Esophagus squamous epithelium (tissue), 5 donors: ENCODE measurements around the gene RRP1. TPM values are rescaled to one million over a fixed set of nuclear protein-coding genes. Genes with fewer than 3 reads are reported as not detected.
"Not testable (repeated sequence)": the region's sequence is repeated elsewhere in the genome, so short reads cannot be mapped to it uniquely, and the experiment has no call there.

Experiments used
- DNase-seq: peaks from one replicate; lab custom pipeline; 2025; lab: John Stamatoyannopoulos, UW
- H3K27ac ChIP-seq, 4 donors: fragments of 200-600 bp; sonication (generic); one replicate each; pipeline ENCODE4 v1.5.1; 2016 to 2019; ENCODE audit warnings: mild to moderate bottlenecking in 1 of 4
- H3K27me3 ChIP-seq, 4 donors: fragments of 200-600 bp; sonication (generic); 1 replicate in 3 of 4; 2 replicates in 1 of 4; pipeline versions ENCODE4 v1.5.1 to v1.6.0; 2017 to 2021; ENCODE audit warnings: antibody characterized with exemption in 1 of 4
- H3K36me3 ChIP-seq, 3 donors: fragments of 200-600 bp; sonication (generic); one replicate each; pipeline ENCODE4 v1.5.1; 2016 to 2019
- H3K4me1 ChIP-seq, 3 donors: fragments of 200-600 bp; sonication (generic); one replicate each; pipeline ENCODE4 v1.5.1; 2017 to 2019
- H3K4me3 ChIP-seq, 4 donors: fragments of 200-600 bp; sonication (generic); 1 replicate in 3 of 4; 2 replicates in 1 of 4; pipeline ENCODE4 v1.5.1; 2016 to 2019; ENCODE audit warnings: mild to moderate bottlenecking in 2 of 4, moderate library complexity in 1 of 4
- H3K9me3 ChIP-seq, 3 donors: fragments of 200-600 bp; sonication (generic); one replicate each; pipeline ENCODE4 v1.5.1; 2016 to 2019
- CTCF ChIP-seq, 6 experiments: fragments of 450-650 bp in 4 of 6; fragments of 200-600 bp in 2 of 6; sonication (generic) in 2 of 6; IDR thresholded peaks; one replicate each; pipeline ENCODE4 v1.5.1; 2016 to 2019; ENCODE audit warnings: antibody characterized with exemption in 6 of 6, mild to moderate bottlenecking in 4 of 6, moderate library complexity in 4 of 6
- POLR2A ChIP-seq, 4 donors: fragments of 450-650 bp; IDR thresholded peaks; one replicate each; pipeline ENCODE4 v1.6.1; 2017; ENCODE audit warnings: antibody characterized with exemption in 4 of 4, mild to moderate bottlenecking in 4 of 4, moderate library complexity in 3 of 4
- WGBS, 2 donors: methylation state at CpG; one replicate each; pipeline ENCODE4 v1.1.5; 2018; 5-methylcytosine and 5-hydroxymethylcytosine counted together
- intact Hi-C: fragments of 100-400 bp; cut with DNase I; formaldehyde crosslinking; loops from one replicate; pipeline ENCODE4 v1.15.0; 2022
- total RNA-seq, 4 donors: library from RNA; depleted of rRNA; stranded (reverse); fragments of >200 nt; gene quantifications; one replicate each; pipeline ENCODE4 v1.1.0, GENCODE V29; 2016
- donor health status: DM: yes; HTN: yes; CAD: no.

Gene RRP1
- total RNA-seq, 4 donors from 2014 or later, result 22.5 to 37.2 (median 30.4) TPM

DNA sequence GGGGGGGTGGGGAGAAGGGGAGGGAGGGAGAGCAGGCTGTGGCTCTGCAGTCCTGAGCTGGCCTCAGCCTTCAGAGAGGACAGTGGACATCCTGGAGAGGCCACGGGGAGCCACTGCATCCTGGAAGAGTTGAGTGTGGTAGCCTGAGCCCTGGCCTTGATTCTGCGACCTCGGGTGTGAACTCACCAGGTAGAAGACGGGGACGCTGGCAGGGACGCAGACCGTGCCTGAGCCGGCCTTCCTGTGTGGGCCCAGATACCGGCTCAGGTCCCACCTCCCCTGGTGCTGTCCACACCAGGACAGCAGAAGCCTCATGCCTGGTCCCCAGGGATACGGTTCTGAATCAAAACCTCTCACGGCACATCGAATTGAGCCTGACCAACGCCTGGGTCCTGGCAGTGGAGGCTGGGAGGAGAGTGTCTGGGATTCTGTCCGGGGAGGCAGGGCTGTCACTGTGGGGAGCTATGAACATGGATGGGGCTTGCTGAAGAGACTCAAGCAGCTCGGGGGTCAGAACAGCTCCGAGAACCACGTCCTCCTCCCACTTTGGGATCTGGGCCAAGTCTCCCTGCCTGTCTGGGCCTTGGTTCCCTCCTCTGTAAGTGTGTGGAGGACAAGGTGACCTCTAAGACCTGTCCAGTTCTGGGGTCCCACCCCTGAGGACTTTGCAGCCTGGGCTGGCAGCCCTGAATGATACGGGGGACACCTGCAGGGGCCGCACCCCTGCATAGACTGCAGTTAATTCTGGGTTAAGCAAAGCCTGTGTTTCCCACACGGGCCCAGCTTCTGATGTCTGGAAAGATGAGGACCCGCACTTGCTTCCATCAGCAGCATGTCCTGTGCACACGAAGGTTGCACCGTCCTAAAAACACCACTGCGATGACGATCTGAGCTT, 30.4 kb downstream of the RRP1 start:
- no peak for TF ChIP-seq CTCF (IDR thresholded peaks at IDR 0.05)
- no peak for TF ChIP-seq POLR2A (IDR thresholded peaks at IDR 0.05)
- Histone ChIP-seq H3K27ac (no peak overlapping the region), H3K27me3 (no peaks in the 10 kb centered on the region), H3K4me1 (peaks cover 0 to 30% (median 5%) of the 10 kb centered on the region in 3 donors), H3K4me3 (no peak overlapping the region), H3K36me3 (no peaks in the 10 kb centered on the region), H3K9me3 (peaks cover 0 to 7% (median 0%) of the 10 kb centered on the region in 3 donors)
- intact Hi-C loops, result loop anchor here (10.0 kb wide), 1 partner anchor 55 kb away; no protein-coding TSS in a partner anchor
- DNase-seq, result no peak
- WGBS, 2 donors, result 89 to 94% methylated on average over 13 to 20 of the region's 25 CpGs

DNA sequence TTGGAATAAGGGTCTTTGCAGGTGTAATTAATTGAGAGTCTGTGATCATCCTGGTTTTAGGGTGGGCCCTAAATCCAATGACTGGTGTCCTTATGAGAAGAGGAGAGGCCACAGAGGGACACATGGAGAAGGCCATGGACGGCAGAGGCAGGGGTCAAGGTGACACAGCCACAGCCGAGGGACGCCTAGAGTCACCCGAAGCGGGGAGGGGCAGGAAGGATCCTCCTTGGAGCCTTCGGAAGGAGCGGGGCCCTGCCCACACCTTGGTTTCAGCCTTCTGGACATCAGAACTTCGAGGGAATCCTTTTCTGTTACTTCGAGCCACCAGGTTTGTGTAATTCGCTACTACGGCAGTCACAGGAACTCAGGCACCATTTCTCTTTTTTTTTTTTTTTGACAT, 31.1 kb downstream of the RRP1 start:
- H3K27me3 ChIP-seq, result no peaks in the 10 kb centered on the region
- intact Hi-C loops, result loop anchor here (10.0 kb wide), 1 partner anchor 54 kb away; no protein-coding TSS in a partner anchor
- no peak overlapping the region for H3K27ac ChIP-seq
- no peaks in the 10 kb centered on the region for H3K36me3 ChIP-seq
- DNase-seq, result no peak
- H3K4me1 ChIP-seq, result peaks cover 0 to 30% (median 3%) of the 10 kb centered on the region in 3 donors
- no peak for TF ChIP-seq CTCF (IDR thresholded peaks at IDR 0.05)
- no peak for TF ChIP-seq POLR2A (IDR thresholded peaks at IDR 0.05)
- no peak overlapping the region for H3K4me3 ChIP-seq
- 89 to 97% methylated on average over 11 of the region's 11 CpGs for WGBS, 2 donors
- peaks cover 0 to 7% (median 0%) of the 10 kb centered on the region in 3 donors for H3K9me3 ChIP-seq

DNA sequence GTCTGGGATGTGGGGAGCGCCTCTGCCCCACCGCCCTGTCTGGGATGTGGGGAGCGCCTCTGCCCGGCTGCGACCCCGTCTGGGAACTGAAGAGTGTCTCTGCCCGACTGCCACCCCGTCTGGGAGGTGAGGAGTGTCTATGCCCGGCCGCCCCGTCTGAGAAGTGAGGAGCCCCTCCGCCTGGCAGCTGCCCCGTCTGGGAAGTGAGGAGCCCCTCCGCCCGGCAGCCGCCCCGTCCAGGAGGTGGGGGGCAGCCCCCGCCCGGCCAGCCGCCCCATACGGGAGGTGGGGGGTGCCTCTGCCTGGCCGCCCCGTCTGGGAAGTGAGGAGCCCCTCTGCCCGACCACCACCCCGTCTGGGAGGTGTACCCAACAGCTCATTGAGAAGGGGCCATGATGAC, 32.8 kb downstream of the RRP1 start:
- H3K9me3 ChIP-seq, DNase-seq, H3K27me3 ChIP-seq, H3K36me3 ChIP-seq, H3K27ac ChIP-seq, H3K4me3 ChIP-seq: not testable (repeated sequence)
- H3K4me1 ChIP-seq, result peaks cover 0 to 38% (median 3%) of the 10 kb centered on the region in 3 donors
- intact Hi-C loops, result loop anchor here (10.0 kb wide), 1 partner anchor 53 kb away; no protein-coding TSS in a partner anchor
- 100% methylated on average over 1 of the region's 25 CpGs; no CpG with 5 or more reads in 1 of the 2 donors for WGBS, 2 donors

DNA sequence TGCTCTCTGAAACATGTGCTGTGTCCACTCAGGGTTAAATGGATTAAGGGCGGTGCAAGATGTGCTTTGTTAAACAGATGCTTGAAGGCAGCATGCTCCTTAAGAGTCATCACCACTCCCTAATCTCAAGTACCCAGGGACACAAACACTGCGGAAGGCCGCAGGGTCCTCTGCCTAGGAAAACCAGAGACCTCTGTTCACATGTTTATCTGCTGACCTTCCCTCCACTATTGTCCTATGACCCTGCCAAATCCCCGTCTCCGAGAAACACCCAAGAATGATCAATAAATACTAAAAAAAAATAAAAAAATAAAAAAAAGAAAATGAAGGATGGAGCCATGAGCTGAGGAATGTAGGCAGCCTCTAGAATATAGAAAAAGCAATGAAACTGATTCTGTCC, 33.4 kb downstream of the RRP1 start:
- not testable (repeated sequence) for H3K4me3 ChIP-seq, H3K27me3 ChIP-seq, H3K9me3 ChIP-seq, H3K36me3 ChIP-seq, DNase-seq, H3K27ac ChIP-seq
- no CpG with 5 or more reads among the region's 5 CpGs for WGBS, 2 donors
- intact Hi-C loops, result loop anchor here (10.0 kb wide), 1 partner anchor 52 kb away; no protein-coding TSS in a partner anchor
- peaks cover 0 to 32% (median 3%) of the 10 kb centered on the region in 3 donors for H3K4me1 ChIP-seq

GRCh38 chr21:43824333-43825241, 35.2 kb downstream of the RRP1 start:
- Histone ChIP-seq H3K4me3 (no peak overlapping the region), H3K27me3 (peaks cover 0 to 6% (median 0%) of the 10 kb centered on the region in 4 donors), H3K4me1 (peaks cover 0 to 31% (median 3%) of the 10 kb centered on the region in 3 donors), H3K27ac (no peak overlapping the region), H3K36me3 (no peaks in the 10 kb centered on the region), H3K9me3 (no peaks in the 10 kb centered on the region)
- WGBS, 2 donors, result 52 to 61% methylated on average over 7 to 13 of the region's 17 CpGs
- DNase-seq, result no peak
- intact Hi-C loops, result loop anchor here (10.0 kb wide), 1 partner anchor 50 kb away; no protein-coding TSS in a partner anchor
- TF ChIP-seq POLR2A (IDR thresholded peaks at IDR 0.05), result no peak
- TF ChIP-seq CTCF (IDR thresholded peaks at IDR 0.05), result no peak
